ENCODE data around the gene SLC1A2.

Gene SLC1A2

GRCh38 chr11:35334385-35335090 lies 84.8 kb downstream of the SLC1A2 start:
- no peaks in the 10 kb centered on the region for H3K27me3 ChIP-seq
- no peaks in the 10 kb centered on the region for H3K36me3 ChIP-seq
- H3K9me3 ChIP-seq = no peaks in the 10 kb centered on the region
- no peak overlapping the region for H3K4me3 ChIP-seq (ENCODE audit: low read depth, low read length)
- no peaks in the 10 kb centered on the region for H3K4me1 ChIP-seq
- DNase-seq = no peak
- TF ChIP-seq, protein P1, sequence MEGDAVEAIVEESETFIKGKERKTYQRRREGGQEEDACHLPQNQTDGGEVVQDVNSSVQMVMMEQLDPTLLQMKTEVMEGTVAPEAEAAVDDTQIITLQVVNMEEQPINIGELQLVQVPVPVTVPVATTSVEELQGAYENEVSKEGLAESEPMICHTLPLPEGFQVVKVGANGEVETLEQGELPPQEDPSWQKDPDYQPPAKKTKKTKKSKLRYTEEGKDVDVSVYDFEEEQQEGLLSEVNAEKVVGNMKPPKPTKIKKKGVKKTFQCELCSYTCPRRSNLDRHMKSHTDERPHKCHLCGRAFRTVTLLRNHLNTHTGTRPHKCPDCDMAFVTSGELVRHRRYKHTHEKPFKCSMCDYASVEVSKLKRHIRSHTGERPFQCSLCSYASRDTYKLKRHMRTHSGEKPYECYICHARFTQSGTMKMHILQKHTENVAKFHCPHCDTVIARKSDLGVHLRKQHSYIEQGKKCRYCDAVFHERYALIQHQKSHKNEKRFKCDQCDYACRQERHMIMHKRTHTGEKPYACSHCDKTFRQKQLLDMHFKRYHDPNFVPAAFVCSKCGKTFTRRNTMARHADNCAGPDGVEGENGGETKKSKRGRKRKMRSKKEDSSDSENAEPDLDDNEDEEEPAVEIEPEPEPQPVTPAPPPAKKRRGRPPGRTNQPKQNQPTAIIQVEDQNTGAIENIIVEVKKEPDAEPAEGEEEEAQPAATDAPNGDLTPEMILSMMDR (IDR thresholded peaks at IDR 0.05; ENCODE audit: low read depth, low read length) = no peak

- no peaks in the 10 kb centered on the region for H3K4me1 ChIP-seq
- no peak overlapping the region for H3K4me3 ChIP-seq (ENCODE audit: low read depth, low read length)
- no peak for DNase-seq
- no peaks in the 10 kb centered on the region for H3K36me3 ChIP-seq
- TF ChIP-seq, protein P1 (IDR thresholded peaks at IDR 0.05; ENCODE audit: low read depth, low read length) = no peak
- no peaks in the 10 kb centered on the region for H3K9me3 ChIP-seq
- no peaks in the 10 kb centered on the region for H3K27me3 ChIP-seq
Observed at GRCh38 chr11:35332524-35332923, 86.8 kb downstream of the SLC1A2 start.

GRCh38 chr11:35330931-35331330 lies 88.4 kb downstream of the SLC1A2 start:
- no peaks in the 10 kb centered on the region for H3K9me3 ChIP-seq
- H3K27me3 ChIP-seq = no peaks in the 10 kb centered on the region
- no peak for DNase-seq
- TF ChIP-seq, protein P1 (IDR thresholded peaks at IDR 0.05; ENCODE audit: low read depth, low read length) = no peak
- H3K4me1 ChIP-seq = no peaks in the 10 kb centered on the region
- no peaks in the 10 kb centered on the region for H3K36me3 ChIP-seq
- H3K4me3 ChIP-seq (ENCODE audit: low read depth, low read length) = no peak overlapping the region

GRCh38 chr11:35330156-35330889 lies 89.0 kb downstream of the SLC1A2 start:
- no peaks in the 10 kb centered on the region for H3K4me1 ChIP-seq
- DNase-seq = no peak
- H3K27me3 ChIP-seq = no peaks in the 10 kb centered on the region
- TF ChIP-seq, protein P1 (IDR thresholded peaks at IDR 0.05; ENCODE audit: low read depth, low read length) = no peak
- H3K36me3 ChIP-seq = no peaks in the 10 kb centered on the region
- no peak overlapping the region for H3K4me3 ChIP-seq (ENCODE audit: low read depth, low read length)
- H3K9me3 ChIP-seq = no peaks in the 10 kb centered on the region

DNA sequence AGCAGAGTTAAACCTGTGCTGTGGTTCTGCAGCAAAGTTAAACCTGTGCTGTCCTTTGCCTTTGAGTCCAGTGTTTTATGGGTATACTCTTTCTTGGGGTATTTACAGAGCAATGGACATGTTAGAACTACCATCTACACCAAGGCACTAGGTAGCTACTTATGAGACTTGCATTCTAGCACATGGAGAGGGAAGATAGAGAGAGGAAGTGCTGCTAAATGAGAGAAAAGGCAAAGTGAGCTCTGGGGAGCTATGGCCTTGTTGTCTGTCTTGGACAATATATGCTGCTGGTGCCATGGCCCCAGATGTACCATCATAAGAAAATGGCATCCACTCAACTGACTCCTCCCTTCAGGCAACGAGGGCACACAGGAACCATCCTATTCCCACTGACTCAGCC lies 91.5 kb downstream of the SLC1A2 start:
- Histone ChIP-seq H3K9me3 (no peaks in the 10 kb centered on the region), H3K36me3 (no peaks in the 10 kb centered on the region), H3K4me3 (ENCODE audit: low read depth, low read length) (no peak overlapping the region), H3K27me3 (no peaks in the 10 kb centered on the region), H3K4me1 (no peaks in the 10 kb centered on the region)
- TF ChIP-seq, protein P1 (IDR thresholded peaks at IDR 0.05; ENCODE audit: low read depth, low read length) = no peak
- DNase-seq = no peak
